Activated naive CD8-positive, alpha-beta T cell (primary cell): Measurements from ENCODE around the gene PPP1R3C.

Experiments used
- H3K27ac Mint-ChIP-seq: one replicate; pipeline ENCODE4 v1.8.0; 2021; ENCODE audit warnings: mixed read lengths
- H3K27me3 Mint-ChIP-seq: one replicate; pipeline ENCODE4 v1.8.0; 2021; ENCODE audit warnings: mixed read lengths
- H3K36me3 Mint-ChIP-seq: one replicate; pipeline ENCODE4 v1.8.0; 2021; ENCODE audit warnings: mixed read lengths
- H3K4me1 Mint-ChIP-seq: one replicate; pipeline ENCODE4 v1.8.0; 2021; ENCODE audit warnings: low read depth, mixed read lengths
- H3K4me3 Mint-ChIP-seq: one replicate; pipeline ENCODE4 v1.8.0; 2021; ENCODE audit warnings: mild to moderate bottlenecking, mixed read lengths
- H3K9me3 Mint-ChIP-seq: one replicate; pipeline ENCODE4 v1.8.0; 2021; ENCODE audit warnings: low read depth, mixed read lengths

PPP1R3C gene

GRCh38 chr10:91636892-91637291 is 4.0 kb upstream of the PPP1R3C start:
- Mint-ChIP-seq H3K4me3 (no peak overlapping the region), H3K27me3 (peaks cover 28% of the 10 kb centered on the region), H3K9me3 (no peaks in the 10 kb centered on the region), H3K36me3 (no peaks in the 10 kb centered on the region), H3K27ac (no peak overlapping the region), H3K4me1 (peaks cover 12% of the 10 kb centered on the region)

- no peaks in the 10 kb centered on the region for H3K9me3 Mint-ChIP-seq
Measured at GRCh38 chr10:91635401-91636400, 2.8 kb upstream of the PPP1R3C start.

GRCh38 chr10:91634898-91635297 is 2.0 kb upstream of the PPP1R3C start:
- H3K9me3 Mint-ChIP-seq: no peaks in the 10 kb centered on the region
- H3K36me3 Mint-ChIP-seq: no peaks in the 10 kb centered on the region
- H3K27me3 Mint-ChIP-seq: peaks cover 35% of the 10 kb centered on the region
- H3K27ac Mint-ChIP-seq: no peak overlapping the region
- H3K4me3 Mint-ChIP-seq: no peak overlapping the region
- H3K4me1 Mint-ChIP-seq: peaks cover 12% of the 10 kb centered on the region

More at GRCh38 chr10:91635401-91636400, 2.8 kb upstream of the PPP1R3C start:
- Mint-ChIP-seq H3K4me1 (peaks cover 12% of the 10 kb centered on the region), H3K27ac (no peak overlapping the region), H3K27me3 (peaks cover 30% of the 10 kb centered on the region), H3K36me3 (no peaks in the 10 kb centered on the region), H3K4me3 (no peak overlapping the region)

GRCh38 chr10:91634246-91634645 is 1.4 kb upstream of the PPP1R3C start:
- peaks cover 12% of the 10 kb centered on the region for H3K4me1 Mint-ChIP-seq
- H3K27ac Mint-ChIP-seq: no peak overlapping the region
- H3K4me3 Mint-ChIP-seq: no peak overlapping the region
- H3K27me3 Mint-ChIP-seq: peaks cover 35% of the 10 kb centered on the region
- H3K9me3 Mint-ChIP-seq: no peaks in the 10 kb centered on the region
- no peaks in the 10 kb centered on the region for H3K36me3 Mint-ChIP-seq

- no peak overlapping the region for H3K27ac Mint-ChIP-seq
- no peaks in the 10 kb centered on the region for H3K36me3 Mint-ChIP-seq
- H3K9me3 Mint-ChIP-seq: no peaks in the 10 kb centered on the region
- no peak overlapping the region for H3K4me3 Mint-ChIP-seq
- peaks cover 32% of the 10 kb centered on the region for H3K27me3 Mint-ChIP-seq
- H3K4me1 Mint-ChIP-seq: peaks cover 12% of the 10 kb centered on the region
Measured at GRCh38 chr10:91630625-91631024, 2.2 kb downstream of the PPP1R3C start.

GRCh38 chr10:91629715-91630549 is 2.9 kb downstream of the PPP1R3C start:
- Mint-ChIP-seq H3K36me3 (no peaks in the 10 kb centered on the region), H3K4me1 (peaks cover 12% of the 10 kb centered on the region), H3K4me3 (no peak overlapping the region), H3K9me3 (no peaks in the 10 kb centered on the region), H3K27ac (no peak overlapping the region), H3K27me3 (peaks cover 30% of the 10 kb centered on the region)

- Mint-ChIP-seq H3K36me3 (peaks cover 2% of the 10 kb centered on the region), H3K4me1 (peaks cover 8% of the 10 kb centered on the region), H3K27me3 (peaks cover 21% of the 10 kb centered on the region), H3K27ac (no peak overlapping the region), H3K9me3 (no peaks in the 10 kb centered on the region), H3K4me3 (no peak overlapping the region)
Measured at GRCh38 chr10:91628383-91628782, 4.5 kb downstream of the PPP1R3C start.

- peaks cover 2% of the 10 kb centered on the region for H3K36me3 Mint-ChIP-seq
- peaks cover 3% of the 10 kb centered on the region for H3K4me1 Mint-ChIP-seq
- peaks cover 23% of the 10 kb centered on the region for H3K27me3 Mint-ChIP-seq
- H3K4me3 Mint-ChIP-seq: no peak overlapping the region
- peaks cover 7% of the 10 kb centered on the region for H3K9me3 Mint-ChIP-seq
- H3K27ac Mint-ChIP-seq: no peak overlapping the region
Measured at GRCh38 chr10:91627344-91628102, 5.3 kb downstream of the PPP1R3C start.

GRCh38 chr10:91626936-91627335 is 5.9 kb downstream of the PPP1R3C start:
- peaks cover under 1% of the 10 kb centered on the region for H3K4me1 Mint-ChIP-seq
- H3K9me3 Mint-ChIP-seq: peaks cover 8% of the 10 kb centered on the region
- peaks cover 2% of the 10 kb centered on the region for H3K36me3 Mint-ChIP-seq
- peaks cover 20% of the 10 kb centered on the region for H3K27me3 Mint-ChIP-seq
- H3K27ac Mint-ChIP-seq: no peak overlapping the region
- H3K4me3 Mint-ChIP-seq: no peak overlapping the region

- no peaks in the 10 kb centered on the region for H3K4me1 Mint-ChIP-seq
- peaks cover 22% of the 10 kb centered on the region for H3K27me3 Mint-ChIP-seq
- H3K4me3 Mint-ChIP-seq: no peak overlapping the region
Measured at GRCh38 chr10:91624633-91625032, 8.2 kb downstream of the PPP1R3C start.

GRCh38 chr10:91622601-91623000 is 10.3 kb downstream of the PPP1R3C start:
- peaks cover 25% of the 10 kb centered on the region for H3K27me3 Mint-ChIP-seq
- no peak overlapping the region for H3K4me3 Mint-ChIP-seq
- no peak overlapping the region for H3K27ac Mint-ChIP-seq
- no peaks in the 10 kb centered on the region for H3K4me1 Mint-ChIP-seq
- peaks cover 8% of the 10 kb centered on the region for H3K9me3 Mint-ChIP-seq
- H3K36me3 Mint-ChIP-seq: peaks cover 2% of the 10 kb centered on the region

More at GRCh38 chr10:91624633-91625032, 8.2 kb downstream of the PPP1R3C start:
- Mint-ChIP-seq H3K9me3 (peaks cover 8% of the 10 kb centered on the region), H3K27ac (no peak overlapping the region), H3K36me3 (peaks cover 2% of the 10 kb centered on the region)

GRCh38 chr10:91621483-91622113 is 11.3 kb downstream of the PPP1R3C start:
- Mint-ChIP-seq H3K36me3 (peaks cover 2% of the 10 kb centered on the region), H3K4me3 (no peak overlapping the region), H3K27me3 (peaks cover 30% of the 10 kb centered on the region), H3K27ac (no peak overlapping the region), H3K4me1 (no peaks in the 10 kb centered on the region), H3K9me3 (peaks cover 8% of the 10 kb centered on the region)

- H3K4me1 Mint-ChIP-seq: no peaks in the 10 kb centered on the region
- H3K4me3 Mint-ChIP-seq: no peak overlapping the region
- H3K9me3 Mint-ChIP-seq: no peaks in the 10 kb centered on the region
- H3K36me3 Mint-ChIP-seq: no peaks in the 10 kb centered on the region
- H3K27me3 Mint-ChIP-seq: peaks cover 19% of the 10 kb centered on the region
- no peak overlapping the region for H3K27ac Mint-ChIP-seq
Measured at GRCh38 chr10:91617072-91617609, 15.7 kb downstream of the PPP1R3C start.

- Mint-ChIP-seq H3K27me3 (peaks cover 13% of the 10 kb centered on the region), H3K9me3 (no peaks in the 10 kb centered on the region)
Measured at GRCh38 chr10:91616137-91616536, 16.7 kb downstream of the PPP1R3C start.

More at GRCh38 chr10:91616137-91616536, 16.7 kb downstream of the PPP1R3C start:
- H3K36me3 Mint-ChIP-seq: no peaks in the 10 kb centered on the region
- H3K27ac Mint-ChIP-seq: no peak overlapping the region
- no peak overlapping the region for H3K4me3 Mint-ChIP-seq
- no peaks in the 10 kb centered on the region for H3K4me1 Mint-ChIP-seq
